CD1c-positive myeloid dendritic cell (primary cell): ENCODE results near the gene COA7.

Source experiments
- DNase-seq: peaks from one replicate; pipeline ENCODE4 v3.0.0-alpha.2; 2016; ENCODE audit errors: extremely low spot score

COA7 gene

DNA sequence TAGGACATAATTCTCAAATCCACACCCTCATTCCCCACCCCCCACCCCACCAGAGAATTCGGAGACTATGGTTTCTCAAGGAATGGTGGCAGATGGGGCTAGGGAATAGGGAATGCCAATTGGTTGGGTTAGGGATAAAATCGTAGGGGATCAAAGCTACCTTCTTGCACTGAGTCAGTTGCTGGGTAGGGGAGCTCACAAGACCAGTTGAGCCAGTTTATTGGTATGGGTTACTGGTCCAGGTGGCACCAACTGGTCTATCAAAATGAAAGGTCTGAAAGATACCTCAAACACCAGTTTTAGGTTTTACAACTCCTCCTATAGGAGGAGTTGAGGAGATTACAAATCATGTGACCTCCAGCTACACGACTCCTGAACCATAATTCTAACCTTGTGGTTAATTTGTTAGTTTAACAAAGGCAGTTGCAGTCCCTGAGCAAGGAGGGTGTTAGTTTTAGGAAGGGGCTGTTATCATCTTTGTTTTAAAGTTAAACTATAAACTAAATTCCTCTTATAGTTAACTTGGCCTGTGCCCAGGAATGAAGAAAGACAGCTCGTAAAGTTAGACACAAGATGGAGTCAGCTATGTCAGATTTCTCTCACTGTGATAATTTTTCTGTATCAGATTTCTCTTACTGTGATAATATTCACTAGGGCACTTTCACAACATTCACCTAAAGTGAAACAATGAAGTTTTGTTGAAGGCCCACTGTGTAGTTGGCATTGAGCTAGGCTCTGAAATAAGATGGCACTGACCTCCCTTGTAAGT is 62.6 kb downstream of the COA7 start:
- DNase-seq, result no peak
